Bronchial epithelial cell (primary cell): ENCODE measurements around the gene CAMTA1. TPM values are rescaled to one million over a fixed set of nuclear protein-coding genes. Genes with fewer than 3 reads are reported as not detected.

Experiments used
- DNase-seq: peaks from one replicate; pipeline ENCODE4 v3.0.0-alpha.2; 2010; ENCODE audit warnings: low read depth
- FAIRE-seq: peaks from 2 replicates; lab custom pipeline; 2011; peaks lifted over from hg19 to GRCh38; lab: Jason Lieb, UNC
- H3K27me3 ChIP-seq: 2 replicates; pipeline ENCODE4 v1.5.1; 2011; ENCODE audit warnings: low read length; ENCODE audit not compliant: control insufficient read depth, insufficient read depth
- H3K36me3 ChIP-seq: 2 replicates; pipeline ENCODE4 v1.5.1; 2011; ENCODE audit warnings: low read length; ENCODE audit not compliant: control insufficient read depth, insufficient read depth
- H3K4me3 ChIP-seq: 2 replicates; pipeline ENCODE4 v1.5.1; 2011; ENCODE audit warnings: mild to moderate bottlenecking, low read depth, low read length, control low read depth
- total RNA-seq: library from RNA; depleted of rRNA; stranded (reverse); fragments of >200 nt; gene quantifications from 2 replicates; pipeline ENCODE4 v1.2.1, GENCODE V29; 2014
- TF ChIP-seq, protein P1 (sequence below): IDR thresholded peaks from 2 replicates; pipeline ENCODE4 v1.5.1; 2011; ENCODE audit warnings: mild to moderate bottlenecking, moderate library complexity, low read length, control low read depth, inconsistent platforms; ENCODE audit not compliant: insufficient read depth, severe bottlenecking

The CAMTA1 gene
- total RNA-seq, 1 donor from 2014 or later: 68.2 TPM

GRCh38 chr1:7780976-7781375, 995.7 kb downstream of the CAMTA1 start:
- Histone ChIP-seq H3K36me3 (peaks cover 9% of the 10 kb centered on the region), H3K27me3 (no peaks in the 10 kb centered on the region), H3K4me3 (no peak overlapping the region)
- FAIRE-seq: peak; percentile 36
- DNase-seq: no peak
- TF ChIP-seq, protein P1, sequence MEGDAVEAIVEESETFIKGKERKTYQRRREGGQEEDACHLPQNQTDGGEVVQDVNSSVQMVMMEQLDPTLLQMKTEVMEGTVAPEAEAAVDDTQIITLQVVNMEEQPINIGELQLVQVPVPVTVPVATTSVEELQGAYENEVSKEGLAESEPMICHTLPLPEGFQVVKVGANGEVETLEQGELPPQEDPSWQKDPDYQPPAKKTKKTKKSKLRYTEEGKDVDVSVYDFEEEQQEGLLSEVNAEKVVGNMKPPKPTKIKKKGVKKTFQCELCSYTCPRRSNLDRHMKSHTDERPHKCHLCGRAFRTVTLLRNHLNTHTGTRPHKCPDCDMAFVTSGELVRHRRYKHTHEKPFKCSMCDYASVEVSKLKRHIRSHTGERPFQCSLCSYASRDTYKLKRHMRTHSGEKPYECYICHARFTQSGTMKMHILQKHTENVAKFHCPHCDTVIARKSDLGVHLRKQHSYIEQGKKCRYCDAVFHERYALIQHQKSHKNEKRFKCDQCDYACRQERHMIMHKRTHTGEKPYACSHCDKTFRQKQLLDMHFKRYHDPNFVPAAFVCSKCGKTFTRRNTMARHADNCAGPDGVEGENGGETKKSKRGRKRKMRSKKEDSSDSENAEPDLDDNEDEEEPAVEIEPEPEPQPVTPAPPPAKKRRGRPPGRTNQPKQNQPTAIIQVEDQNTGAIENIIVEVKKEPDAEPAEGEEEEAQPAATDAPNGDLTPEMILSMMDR: no peak

DNA sequence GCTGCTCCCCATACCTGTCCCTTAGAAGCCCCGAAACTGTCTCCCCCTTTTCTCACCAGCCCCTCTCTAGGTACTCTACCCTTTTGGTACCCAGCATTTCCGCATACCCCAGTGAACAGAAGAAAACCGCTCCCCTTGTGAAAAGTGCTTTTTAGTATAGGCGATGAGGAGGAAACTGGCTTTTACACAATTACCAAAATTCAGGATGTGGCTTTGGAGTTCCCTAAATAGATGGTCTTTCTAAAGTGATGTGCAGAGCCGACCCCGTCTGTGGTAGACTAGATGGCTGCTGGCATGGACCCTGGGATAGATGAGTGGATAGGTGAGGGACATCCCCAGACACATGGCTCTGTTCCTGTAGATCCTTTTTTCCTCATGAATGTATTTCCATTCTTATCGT, 996.2 kb downstream of the CAMTA1 start:
- Histone ChIP-seq H3K4me3 (no peak overlapping the region), H3K36me3 (peaks cover 9% of the 10 kb centered on the region), H3K27me3 (no peaks in the 10 kb centered on the region)
- DNase-seq (no peak), FAIRE-seq (no peak)
- TF ChIP-seq, protein P1: no peak

GRCh38 chr1:7781923-7782495, 996.8 kb downstream of the CAMTA1 start:
- peaks cover 8% of the 10 kb centered on the region for H3K36me3 ChIP-seq
- no peak for DNase-seq
- no peak overlapping the region for H3K4me3 ChIP-seq
- no peaks in the 10 kb centered on the region for H3K27me3 ChIP-seq
- FAIRE-seq: peak; percentile 91
- TF ChIP-seq, protein P1: no peak

GRCh38 chr1:7783178-7783711, 998.0 kb downstream of the CAMTA1 start:
- Histone ChIP-seq H3K4me3 (peak overlapping the region; percentile 48), H3K36me3 (peaks cover 3% of the 10 kb centered on the region), H3K27me3 (no peaks in the 10 kb centered on the region)
- TF ChIP-seq, protein P1: no peak
- DNase-seq (no peak), FAIRE-seq (no peak)

DNA sequence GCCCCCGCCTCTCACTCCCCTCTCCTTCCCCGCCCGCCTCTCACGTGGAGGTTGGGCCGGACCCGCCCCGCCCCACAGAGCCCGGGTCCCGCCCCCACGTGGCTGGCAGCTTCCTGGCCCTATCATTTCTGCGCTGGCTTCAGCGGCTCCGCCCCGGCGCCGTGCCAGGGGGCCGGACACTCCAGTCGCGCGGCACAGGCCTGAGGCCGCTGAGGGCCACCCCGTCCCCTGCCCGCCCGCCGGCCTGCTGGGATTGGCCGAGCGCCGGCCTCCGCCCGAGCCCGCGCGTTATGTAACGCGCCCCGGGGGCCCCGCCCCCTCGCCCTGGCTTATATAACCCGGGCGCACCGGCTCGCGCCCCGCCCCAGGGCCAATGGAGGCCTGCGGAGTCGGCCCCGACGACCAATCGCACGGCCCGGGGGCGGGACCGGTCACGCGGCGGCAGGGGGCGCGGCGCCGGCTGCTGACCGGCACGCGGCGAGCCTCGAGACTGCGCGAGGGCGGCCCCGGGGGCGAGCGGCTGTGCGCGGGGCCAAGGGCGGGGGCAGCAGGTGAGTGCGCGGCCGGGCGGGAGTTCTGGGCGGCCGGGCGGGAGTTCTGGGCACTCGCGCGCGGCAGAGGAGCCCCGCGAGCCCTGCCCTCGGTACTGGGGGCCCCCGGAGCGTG, 998.7 kb downstream of the CAMTA1 start, which contains the start of gene PER3:
TSS of gene PER3 (plus strand) at position 466 of the 666 bp plus-strand sequence. CDS start 587 bp downstream, outside the sequence.
- FAIRE-seq (no peak), DNase-seq (peak; percentile 82)
- TF ChIP-seq, protein P1: no peak
- Histone ChIP-seq H3K36me3 (peaks cover 3% of the 10 kb centered on the region), H3K4me3 (peak within 1 kb of the TSS; percentile 48), H3K27me3 (no peaks in the 10 kb centered on the region)
